HFFc6 (cell line): ENCODE measurements around the gene GPALPP1. TPM values are rescaled to one million over a fixed set of nuclear protein-coding genes. Genes with fewer than 3 reads are reported as not detected.
A peak's percentile ranks its signal among the peaks of the same experiment; 100 is the strongest.

Experiments used
- DNase-seq: peaks from one replicate; pipeline ENCODE4 v3.0.0-alpha.2; 2018
- H3K27ac Mint-ChIP-seq: 2 replicates; pipeline ENCODE4 v1.8.0; 2020; ENCODE audit warnings: mild to moderate bottlenecking, mixed read lengths
- H3K27me3 Mint-ChIP-seq: 2 replicates; pipeline ENCODE4 v1.8.0; 2021; ENCODE audit warnings: mild to moderate bottlenecking, moderate library complexity, mixed read lengths; ENCODE audit not compliant: insufficient read depth
- H3K36me3 Mint-ChIP-seq: 2 replicates; pipeline ENCODE4 v1.8.0; 2021; ENCODE audit warnings: low read depth, mixed read lengths
- H3K4me1 Mint-ChIP-seq: 2 replicates; pipeline ENCODE4 v1.8.0; 2020; ENCODE audit warnings: low read depth, mixed read lengths
- H3K4me3 Mint-ChIP-seq: 2 replicates; pipeline ENCODE4 v1.8.0; 2020; ENCODE audit warnings: mild to moderate bottlenecking, moderate library complexity, mixed read lengths
- H3K9me3 Mint-ChIP-seq: 2 replicates; pipeline ENCODE4 v1.8.0; 2020; ENCODE audit warnings: mild to moderate bottlenecking, mixed read lengths
- CTCF ChIP-seq: fragments of 200-600 bp; sonication (generic); IDR thresholded peaks from 2 replicates; pipeline ENCODE4 v1.5.0; 2021; ENCODE audit warnings: antibody characterized with exemption, mild to moderate bottlenecking
- total RNA-seq, 6 experiments: library from RNA; stranded (reverse); fragmentation: NEBNext Ultra II Directional; extraction: Animal tissue kit (Norgen Biotek cat#: 25700); gene quantifications; 2 replicates in 1 of 6; 3 replicates in 5 of 6; pipeline ENCODE4 v1.2.3, GENCODE V29; 2021

GPALPP1 gene
- total RNA-seq, 6 experiments from 2014 or later, result 22.1 to 25.8 (median 23.5) TPM

GRCh38 chr13:44955406-44955805 is 33.9 kb upstream of the GPALPP1 start:
- no peaks in the 10 kb centered on the region; the same call in 1 of the 2 replicates for H3K27me3 Mint-ChIP-seq

GRCh38 chr13:44961997-44962396 is 27.3 kb upstream of the GPALPP1 start:
- TF ChIP-seq CTCF, result no peak
- no peak for DNase-seq
- H3K36me3 Mint-ChIP-seq, result peaks cover 44% of the 10 kb centered on the region
- no peak overlapping the region for H3K4me3 Mint-ChIP-seq
- no peaks in the 10 kb centered on the region for H3K27me3 Mint-ChIP-seq
- no peak overlapping the region for H3K27ac Mint-ChIP-seq
- peaks cover 19% of the 10 kb centered on the region for H3K9me3 Mint-ChIP-seq
- H3K4me1 Mint-ChIP-seq, result peaks cover 11% of the 10 kb centered on the region

More at GRCh38 chr13:44955406-44955805, 33.9 kb upstream of the GPALPP1 start:
- H3K9me3 Mint-ChIP-seq, result no peaks in the 10 kb centered on the region
- TF ChIP-seq CTCF, result no peak
- DNase-seq, result no peak
- no peak overlapping the region for H3K27ac Mint-ChIP-seq
- H3K4me3 Mint-ChIP-seq, result no peak overlapping the region
- peaks cover 36% of the 10 kb centered on the region for H3K4me1 Mint-ChIP-seq
- H3K36me3 Mint-ChIP-seq, result peaks cover 7% of the 10 kb centered on the region; the same call in 1 of the 2 replicates

GRCh38 chr13:44967704-44968433 is 21.5 kb upstream of the GPALPP1 start:
- Mint-ChIP-seq H3K4me1 (peaks cover 23% of the 10 kb centered on the region), H3K4me3 (no peak overlapping the region), H3K27me3 (no peaks in the 10 kb centered on the region; the same call in 1 of the 2 replicates), H3K36me3 (peaks cover 25% of the 10 kb centered on the region), H3K9me3 (peaks cover 4% of the 10 kb centered on the region; the same call in 1 of the 2 replicates), H3K27ac (peak overlapping the region; percentile 41; the same call in 1 of the 2 replicates)
- DNase-seq, result peak; percentile 15
- peak; percentile 48 for TF ChIP-seq CTCF

- Mint-ChIP-seq H3K4me3 (no peak overlapping the region), H3K27me3 (no peaks in the 10 kb centered on the region; the same call in 1 of the 2 replicates), H3K36me3 (peaks cover 19% of the 10 kb centered on the region), H3K27ac (peak overlapping the region; percentile 41; the same call in 1 of the 2 replicates), H3K4me1 (peaks cover 23% of the 10 kb centered on the region), H3K9me3 (no peaks in the 10 kb centered on the region)
- no peak for TF ChIP-seq CTCF
- no peak for DNase-seq
These were observed 20.9 kb upstream of the GPALPP1 start for GRCh38 chr13:44968434-44968815.

- Mint-ChIP-seq H3K27ac (no peak overlapping the region), H3K27me3 (no peaks in the 10 kb centered on the region; the same call in 1 of the 2 replicates), H3K4me1 (peaks cover 23% of the 10 kb centered on the region), H3K9me3 (no peaks in the 10 kb centered on the region), H3K36me3 (peaks cover 5% of the 10 kb centered on the region), H3K4me3 (no peak overlapping the region)
- TF ChIP-seq CTCF, result peak; percentile 94
- DNase-seq, result peak; percentile 51
These were observed 19.5 kb upstream of the GPALPP1 start for GRCh38 chr13:44969551-44970484.
